Hepatocyte (in vitro differentiated cells): ENCODE data around the gene SLC5A10. TPM values are rescaled to one million over a fixed set of nuclear protein-coding genes. Genes with fewer than 3 reads are reported as not detected.

ENCODE experiments used
- DNase-seq: peaks from one replicate; pipeline ENCODE4 v3.0.0-alpha.2; 2016; ENCODE audit warnings: low spot score
- H2AFZ ChIP-seq: fragments of 200-600 bp; sonication (generic); 2 replicates; pipeline ENCODE4 v1.6.0; 2016; ENCODE audit warnings: antibody characterized with exemption, mild to moderate bottlenecking
- H3K27ac ChIP-seq: fragments of 200-600 bp; sonication (generic); 2 replicates; pipeline ENCODE4 v1.5.1; 2016; ENCODE audit warnings: mild to moderate bottlenecking
- H3K27me3 ChIP-seq: fragments of 200-600 bp; sonication (generic); 2 replicates; pipeline ENCODE4 v1.6.1; 2016
- H3K36me3 ChIP-seq: fragments of 200-600 bp; sonication (generic); replicated peaks from 2 replicates; pipeline ENCODE4 v1.5.1; 2016; ENCODE audit warnings: low read depth; ENCODE audit not compliant: insufficient read depth
- H3K4me1 ChIP-seq: fragments of 200-600 bp; sonication (generic); 2 replicates; pipeline ENCODE4 v1.5.1; 2016; ENCODE audit warnings: mild to moderate bottlenecking, moderate library complexity; ENCODE audit not compliant: insufficient read depth
- H3K4me2 ChIP-seq: fragments of 200-600 bp; sonication (generic); 2 replicates; pipeline ENCODE4 v1.6.0; 2016
- H3K4me3 ChIP-seq: fragments of 200-600 bp; sonication (generic); 2 replicates; pipeline ENCODE4 v1.5.1; 2016; ENCODE audit warnings: mild to moderate bottlenecking
- H3K79me2 ChIP-seq: fragments of 200-600 bp; sonication (generic); 2 replicates; pipeline ENCODE4 v1.6.0; 2017; ENCODE audit warnings: mild to moderate bottlenecking
- H3K9me2 ChIP-seq: fragments of 200-600 bp; sonication (generic); replicated peaks from 2 replicates; pipeline ENCODE4 v1.6.0; 2017; ENCODE audit warnings: mild to moderate bottlenecking; ENCODE audit not compliant: insufficient read depth
- H3K9me3 ChIP-seq: fragments of 200-600 bp; sonication (generic); 2 replicates; pipeline ENCODE4 v1.5.1; 2016; ENCODE audit warnings: low read depth, mild to moderate bottlenecking
- H4K20me1 ChIP-seq: fragments of 200-600 bp; sonication (generic); 2 replicates; pipeline ENCODE4 v1.6.0; 2016; ENCODE audit warnings: mild to moderate bottlenecking; ENCODE audit not compliant: insufficient read depth, poor library complexity, severe bottlenecking
- CTCF ChIP-seq: fragments of 200-600 bp; sonication (generic); IDR thresholded peaks from 2 replicates; pipeline ENCODE4 v1.5.1; 2016; ENCODE audit warnings: antibody characterized with exemption, mild to moderate bottlenecking; ENCODE audit not compliant: poor library complexity
- EZH2 ChIP-seq: fragments of 200-600 bp; sonication (generic); IDR thresholded peaks from 2 replicates; pipeline ENCODE4 v1.6.1; 2016; ENCODE audit warnings: antibody characterized with exemption, mild to moderate bottlenecking, borderline replicate concordance
- EZH2phosphoT487 ChIP-seq: fragments of 200-600 bp; sonication (generic); IDR thresholded peaks from one replicate; pipeline ENCODE4 v1.6.1; 2018; ENCODE audit warnings: antibody characterized with exemption, mild to moderate bottlenecking, low read depth, moderate library complexity; ENCODE audit not compliant: unreplicated experiment, severe bottlenecking
- WGBS: methylation state at CpG from one replicate; pipeline ENCODE4 v1.1.6; 2016; ENCODE audit warnings: low lambda C conversion rate; ENCODE audit errors: missing lambda C conversion rate; 5-methylcytosine and 5-hydroxymethylcytosine counted together
- polyA plus RNA-seq: library from polyadenylated mRNA; unstranded; fragments of >200 nt; fragmentation: Nextera tagmentation; extraction: Ambion mirVana; gene quantifications from 2 replicates; pipeline ENCODE4 v1.2.1, GENCODE V29; 2016
- total RNA-seq: library from RNA; depleted of rRNA; stranded (reverse); fragments of >200 nt; gene quantifications from 2 replicates; pipeline ENCODE4 v1.2.3, GENCODE V29; 2014

Gene SLC5A10
- total and polyA plus RNA-seq, 2 experiments from 2014 or later: 0.22 TPM; not detected in 1

DNA sequence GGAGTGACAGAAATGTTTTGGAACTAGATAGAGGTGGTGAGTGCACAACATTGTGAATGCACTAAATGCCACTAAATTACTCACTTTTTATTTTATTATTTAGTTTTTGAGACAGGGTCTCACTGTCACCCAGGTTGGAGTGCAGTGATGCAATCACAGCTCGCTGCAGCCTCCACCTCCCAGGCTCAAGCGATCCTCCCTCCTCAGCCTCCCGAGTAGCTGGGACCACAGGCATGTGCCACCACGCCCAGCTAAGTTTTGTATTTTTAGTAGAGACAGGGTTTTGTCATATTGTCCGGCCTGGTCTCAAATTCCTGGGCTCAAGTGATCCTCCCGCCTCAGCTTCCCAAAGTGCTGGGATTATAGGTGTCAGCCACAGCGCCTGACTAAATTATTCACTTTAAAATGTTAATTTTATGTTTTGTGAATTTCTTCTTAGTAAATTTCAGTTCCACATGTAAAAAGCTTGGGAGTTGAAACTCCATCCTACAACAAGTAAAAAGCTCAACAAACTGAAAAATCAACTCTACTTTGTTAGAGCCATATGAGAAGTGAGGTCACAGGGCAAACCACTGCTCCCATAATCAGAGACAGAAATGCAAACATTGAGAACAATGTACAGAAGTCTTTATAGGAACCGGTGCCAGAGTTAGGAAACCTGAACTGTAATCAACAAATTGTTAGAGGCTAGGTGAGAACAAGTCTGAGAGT lies 13.8 kb upstream of the SLC5A10 start:
- Histone ChIP-seq H3K27ac (peak overlapping the region; percentile 38), H3K9me3 (no peaks in the 10 kb centered on the region), H3K4me1 (peaks cover 4% of the 10 kb centered on the region), H3K4me2 (no peak overlapping the region), H3K9me2 (no peaks in the 10 kb centered on the region), H3K4me3 (no peak overlapping the region), H3K79me2 (no peaks in the 10 kb centered on the region), H4K20me1 (no peaks in the 10 kb centered on the region), H3K27me3 (no peaks in the 10 kb centered on the region), H3K36me3 (no peaks in the 10 kb centered on the region), H2AFZ (no peak overlapping the region)
- no peak for DNase-seq
- no peak for TF ChIP-seq EZH2phosphoT487
- TF ChIP-seq CTCF: no peak
- TF ChIP-seq EZH2: no peak
- WGBS: 87% methylated on average over 8 of the region's 8 CpGs

DNA sequence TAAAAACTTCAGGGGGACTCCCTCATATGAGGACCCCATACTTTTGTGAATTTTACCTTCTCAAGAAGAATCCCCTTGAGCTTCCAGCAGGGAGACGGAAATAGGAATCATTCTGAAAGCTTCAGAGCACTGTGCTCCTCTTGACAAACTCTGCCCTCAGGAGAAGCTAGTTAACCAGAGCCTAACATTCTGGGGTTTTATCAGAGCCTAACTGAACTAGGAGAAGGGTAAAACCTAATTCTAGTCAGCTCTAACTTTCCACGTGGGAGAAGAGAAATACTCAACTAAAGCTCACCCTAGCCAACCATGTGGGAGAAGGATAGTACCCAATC lies 13.3 kb upstream of the SLC5A10 start:
- no peaks in the 10 kb centered on the region for H3K9me3 ChIP-seq
- H3K4me1 ChIP-seq: peaks cover 4% of the 10 kb centered on the region
- no peaks in the 10 kb centered on the region for H3K36me3 ChIP-seq
- WGBS: 61% methylated on average over 2 of the region's 2 CpGs
- H3K27ac ChIP-seq: peak overlapping the region; percentile 38
- no peaks in the 10 kb centered on the region for H4K20me1 ChIP-seq
- H3K27me3 ChIP-seq: no peaks in the 10 kb centered on the region
- no peaks in the 10 kb centered on the region for H3K79me2 ChIP-seq
- no peak overlapping the region for H3K4me3 ChIP-seq
- no peak for DNase-seq
- TF ChIP-seq CTCF (no peak), EZH2phosphoT487 (no peak), EZH2 (no peak)
- H2AFZ ChIP-seq: no peak overlapping the region
- no peak overlapping the region for H3K4me2 ChIP-seq
- H3K9me2 ChIP-seq: no peaks in the 10 kb centered on the region

GRCh38 chr17:18944646-18945045 lies 7.3 kb upstream of the SLC5A10 start:
- 89% methylated on average over 5 of the region's 5 CpGs for WGBS
- no peak for DNase-seq
- no peak overlapping the region for H3K4me2 ChIP-seq
- no peaks in the 10 kb centered on the region for H3K79me2 ChIP-seq
- H3K9me3 ChIP-seq: no peaks in the 10 kb centered on the region
- no peak overlapping the region for H3K27ac ChIP-seq
- no peak overlapping the region for H2AFZ ChIP-seq
- no peaks in the 10 kb centered on the region for H3K27me3 ChIP-seq
- peaks cover 5% of the 10 kb centered on the region for H3K4me1 ChIP-seq
- no peak overlapping the region for H3K4me3 ChIP-seq
- no peaks in the 10 kb centered on the region for H3K9me2 ChIP-seq
- H3K36me3 ChIP-seq: no peaks in the 10 kb centered on the region
- H4K20me1 ChIP-seq: no peaks in the 10 kb centered on the region
- TF ChIP-seq EZH2phosphoT487 (no peak), CTCF (no peak), EZH2 (no peak)
